Superior temporal gyrus (tissue), 1 donor: ENCODE data around the gene FOXC1.

Source experiments
- DNase-seq: peaks from one replicate; pipeline ENCODE4 v3.0.0-alpha.2; 2016; ENCODE audit errors: extremely low spot score

FOXC1 gene

DNA sequence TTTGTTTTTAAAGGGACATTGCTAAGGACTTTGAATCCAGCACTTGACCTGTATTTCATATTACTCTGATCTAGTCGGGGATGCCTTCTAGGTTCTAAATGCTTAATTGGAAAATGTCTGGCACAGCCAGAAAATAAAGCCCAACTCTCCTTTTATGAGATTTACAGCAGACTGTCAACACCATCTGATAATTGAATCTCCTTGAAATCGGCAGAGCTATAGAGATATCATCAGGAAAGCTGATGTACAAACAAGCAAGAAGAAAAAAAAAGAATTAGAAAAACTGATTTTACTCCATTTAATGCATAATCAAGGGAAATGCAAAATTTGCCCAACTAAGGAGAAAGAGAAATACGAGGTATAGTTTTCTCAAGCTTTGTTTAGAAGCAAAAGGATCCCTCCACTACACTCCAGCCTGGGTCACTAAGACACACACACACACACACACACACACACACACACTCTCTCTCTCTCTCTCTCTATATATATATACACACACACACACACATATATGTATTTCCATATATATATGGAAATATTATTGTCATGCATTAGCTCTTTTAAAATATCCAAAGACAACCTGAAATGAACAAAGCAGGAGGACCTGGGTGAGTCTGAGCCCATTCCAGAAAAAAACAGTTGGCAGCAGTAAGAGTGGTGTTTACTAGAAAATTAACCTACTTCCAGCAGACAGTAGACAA is 9.5 kb upstream of the FOXC1 start:
- DNase-seq, result no peak

DNA sequence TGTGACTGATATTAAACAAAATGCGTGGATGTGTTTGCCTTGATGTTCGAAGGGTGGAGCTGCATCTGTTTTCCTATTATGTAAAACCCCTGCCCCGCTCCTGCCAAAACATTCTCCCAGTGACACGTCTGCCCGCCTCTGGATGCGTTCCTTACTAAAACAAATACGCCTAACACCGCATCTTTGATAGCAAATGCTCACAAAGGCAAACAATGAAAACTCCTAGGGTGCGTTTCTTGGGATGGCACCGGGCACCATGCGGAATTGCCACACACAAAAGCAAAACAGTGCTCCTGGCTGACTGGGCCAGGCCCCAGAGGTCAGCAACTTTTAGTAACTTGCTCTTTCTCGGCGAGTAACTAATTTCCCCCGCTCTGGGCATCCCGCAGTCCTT is 9.0 kb upstream of the FOXC1 start:
- DNase-seq, result no peak

DNA sequence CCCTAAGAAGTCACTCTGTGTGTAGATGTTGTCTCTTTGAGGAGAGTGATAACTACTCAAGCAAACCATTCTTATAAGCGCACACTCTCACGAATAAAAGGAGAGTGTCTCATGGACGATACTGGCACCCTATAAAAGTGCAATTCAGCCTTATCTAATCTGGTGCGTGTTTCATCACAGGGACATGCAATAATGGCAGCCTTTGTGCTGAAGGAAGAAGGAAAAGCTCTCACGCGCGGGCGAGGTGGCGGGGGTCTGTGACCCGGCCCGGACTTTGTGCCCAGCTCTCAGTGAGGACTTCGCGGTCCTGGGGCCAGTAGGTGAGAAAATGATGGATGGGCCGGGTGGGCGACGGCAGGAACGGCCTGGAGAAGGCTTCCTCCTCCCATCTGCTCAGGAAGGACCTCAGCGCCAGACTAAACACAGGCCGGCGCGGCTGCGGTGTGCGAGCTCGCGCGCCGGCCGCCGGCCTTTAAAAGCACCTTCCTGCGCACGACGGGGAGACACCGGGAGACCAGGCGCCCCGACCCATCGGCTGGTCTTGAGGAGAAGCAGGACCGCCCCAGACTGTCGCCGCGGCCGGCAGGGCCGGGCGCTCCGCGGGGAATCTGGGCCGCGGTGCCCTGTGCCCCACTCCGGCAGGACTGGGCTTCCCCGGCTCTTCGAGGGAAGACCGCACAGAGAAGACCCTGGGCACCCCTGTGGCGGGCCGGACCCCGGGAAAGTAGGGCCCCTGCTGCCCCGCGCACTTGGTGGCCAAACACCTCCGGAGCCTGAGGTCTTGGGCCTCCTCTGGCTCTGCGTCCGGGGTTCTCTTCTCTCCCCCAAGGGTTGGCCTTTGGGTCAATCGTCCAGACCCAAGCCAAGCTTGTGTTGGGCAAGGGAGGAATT is 8.3 kb upstream of the FOXC1 start:
- no peak for DNase-seq

DNA sequence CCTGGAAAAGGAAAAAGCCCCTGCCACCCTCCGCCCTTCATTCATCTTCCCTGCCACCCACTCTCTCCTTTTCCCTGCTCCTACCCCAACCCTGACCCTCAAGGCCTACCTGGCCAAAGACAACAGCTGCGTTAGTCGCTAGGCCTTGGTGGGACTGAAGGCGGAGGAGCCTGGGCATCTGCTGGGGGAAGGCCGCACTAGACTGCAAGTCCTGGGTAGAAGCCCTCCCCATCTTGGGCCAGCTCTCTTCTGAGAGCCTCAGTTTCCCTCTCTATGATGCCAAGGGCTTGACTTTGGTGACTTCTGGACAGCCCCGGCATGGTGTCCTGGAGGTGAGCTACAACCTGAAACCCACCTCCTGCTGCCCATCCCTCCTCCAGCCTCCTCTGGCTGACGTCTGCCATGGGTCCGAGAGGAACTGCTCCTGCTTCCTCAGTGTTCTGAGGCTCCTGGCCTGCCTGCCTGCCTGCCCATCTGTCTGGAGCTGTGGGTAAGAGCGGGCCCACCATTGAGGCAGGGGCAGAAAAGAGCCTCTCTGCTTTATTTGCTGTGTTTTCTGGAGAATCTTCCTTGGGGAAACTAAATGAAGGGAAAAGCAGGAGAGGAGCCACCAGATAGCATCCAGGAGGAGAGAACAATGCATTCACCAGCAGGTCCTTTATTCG is 7.5 kb upstream of the FOXC1 start:
- no peak for DNase-seq

DNA sequence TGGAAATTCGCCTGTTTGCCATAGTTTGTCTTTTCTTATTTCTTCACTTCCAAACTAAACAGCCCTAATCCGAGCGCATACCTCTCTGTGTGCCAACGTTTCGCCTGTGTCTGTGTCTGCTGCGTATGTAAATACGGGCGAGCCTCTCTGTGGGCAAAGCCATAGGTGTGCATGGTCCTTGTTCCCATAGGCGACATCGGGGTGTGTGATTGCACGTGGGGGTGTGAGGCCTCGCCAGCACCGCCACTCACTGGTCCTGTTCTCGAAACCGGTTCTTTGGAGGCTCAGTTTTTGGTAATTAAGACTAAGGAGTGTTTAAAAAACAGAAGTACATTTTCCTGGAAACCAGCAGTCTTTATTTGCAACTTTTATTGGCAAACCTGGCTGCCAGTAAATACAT is 6.0 kb upstream of the FOXC1 start:
- no peak for DNase-seq

DNA sequence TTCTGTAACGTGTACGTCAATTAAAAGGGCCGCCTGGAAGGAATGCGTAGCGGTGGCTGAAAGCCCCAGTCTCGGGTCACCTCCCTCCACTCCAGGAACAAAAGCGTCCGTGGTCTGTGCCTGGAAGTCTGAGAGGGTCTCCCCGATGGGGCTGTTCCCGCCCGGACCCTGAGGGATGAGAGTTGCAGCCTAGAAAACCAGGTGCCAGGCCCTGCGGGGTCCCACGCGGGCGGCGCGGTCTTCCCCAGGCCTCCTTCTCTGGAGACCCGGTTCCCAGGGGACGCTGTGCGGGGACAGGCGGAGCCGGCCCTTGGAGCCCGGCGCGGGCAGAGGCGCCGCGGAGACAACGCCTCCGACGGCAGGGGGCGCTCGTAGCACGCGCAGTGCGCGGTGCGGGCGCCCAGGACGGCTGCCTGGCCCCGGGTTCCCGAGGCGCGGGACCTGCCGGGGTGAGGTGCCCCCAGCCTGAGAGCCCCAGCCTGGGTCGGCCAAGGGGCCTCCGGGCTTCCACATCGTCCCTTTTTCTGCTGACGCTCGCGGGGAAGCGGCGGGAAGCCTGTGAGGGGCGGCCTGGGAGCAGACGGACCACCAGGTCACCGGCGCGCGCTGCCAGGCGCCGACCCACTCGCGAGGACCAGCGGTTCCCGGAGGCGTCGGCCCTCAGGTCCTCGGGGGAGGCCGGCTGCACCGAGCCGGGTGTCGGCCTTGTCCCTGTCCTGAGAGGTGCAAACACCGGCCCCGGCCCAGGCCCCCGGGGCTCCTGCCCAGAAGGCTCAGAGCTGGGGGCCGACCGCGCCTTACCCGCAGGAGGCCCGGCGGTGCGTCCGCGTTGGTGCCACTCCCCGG is 5.3 kb upstream of the FOXC1 start:
- DNase-seq, result peak; percentile 73

DNA sequence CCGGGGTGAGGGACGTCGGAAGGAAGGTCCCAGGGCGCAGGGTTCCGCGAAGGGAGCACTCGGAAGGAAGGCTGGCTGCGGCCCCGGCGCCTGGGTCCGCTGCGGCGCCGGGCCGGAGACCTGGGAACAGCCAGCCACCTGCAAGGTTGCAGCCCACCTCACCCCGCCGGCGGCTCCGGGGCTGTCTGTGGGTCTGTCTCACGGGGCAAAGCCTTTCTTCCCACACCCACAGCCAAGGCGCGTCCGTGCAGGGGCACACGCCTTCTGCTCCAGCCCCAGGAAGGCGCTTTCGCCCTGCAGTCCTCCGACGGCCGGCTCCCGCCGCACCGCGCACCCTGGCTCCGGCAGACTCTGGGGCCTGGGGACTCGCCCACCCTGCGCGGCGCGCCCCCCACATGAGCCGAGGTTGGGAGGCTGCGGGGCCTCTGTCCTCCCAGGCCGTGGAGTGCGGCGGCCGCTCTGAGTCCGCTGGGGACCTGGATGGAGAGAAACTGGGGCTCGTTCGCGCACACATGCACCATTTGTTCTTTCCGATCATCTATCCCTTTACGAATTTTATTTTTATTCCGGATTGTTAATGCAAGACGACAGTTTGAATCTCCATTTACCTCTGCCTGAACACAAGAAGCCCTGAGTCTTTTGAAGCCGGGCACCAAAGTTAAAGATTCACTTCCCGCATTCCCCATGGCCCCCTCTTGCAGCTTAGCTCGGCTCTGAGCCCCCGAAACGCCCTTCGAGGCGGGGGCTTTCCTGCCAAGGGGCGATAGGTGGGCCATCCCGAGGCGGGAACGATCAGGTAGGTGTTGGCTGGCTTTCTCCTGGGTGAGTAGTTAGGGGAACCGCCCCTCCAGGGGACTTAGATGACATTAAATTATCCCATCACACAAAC is 4.5 kb upstream of the FOXC1 start:
- DNase-seq, result no peak

DNA sequence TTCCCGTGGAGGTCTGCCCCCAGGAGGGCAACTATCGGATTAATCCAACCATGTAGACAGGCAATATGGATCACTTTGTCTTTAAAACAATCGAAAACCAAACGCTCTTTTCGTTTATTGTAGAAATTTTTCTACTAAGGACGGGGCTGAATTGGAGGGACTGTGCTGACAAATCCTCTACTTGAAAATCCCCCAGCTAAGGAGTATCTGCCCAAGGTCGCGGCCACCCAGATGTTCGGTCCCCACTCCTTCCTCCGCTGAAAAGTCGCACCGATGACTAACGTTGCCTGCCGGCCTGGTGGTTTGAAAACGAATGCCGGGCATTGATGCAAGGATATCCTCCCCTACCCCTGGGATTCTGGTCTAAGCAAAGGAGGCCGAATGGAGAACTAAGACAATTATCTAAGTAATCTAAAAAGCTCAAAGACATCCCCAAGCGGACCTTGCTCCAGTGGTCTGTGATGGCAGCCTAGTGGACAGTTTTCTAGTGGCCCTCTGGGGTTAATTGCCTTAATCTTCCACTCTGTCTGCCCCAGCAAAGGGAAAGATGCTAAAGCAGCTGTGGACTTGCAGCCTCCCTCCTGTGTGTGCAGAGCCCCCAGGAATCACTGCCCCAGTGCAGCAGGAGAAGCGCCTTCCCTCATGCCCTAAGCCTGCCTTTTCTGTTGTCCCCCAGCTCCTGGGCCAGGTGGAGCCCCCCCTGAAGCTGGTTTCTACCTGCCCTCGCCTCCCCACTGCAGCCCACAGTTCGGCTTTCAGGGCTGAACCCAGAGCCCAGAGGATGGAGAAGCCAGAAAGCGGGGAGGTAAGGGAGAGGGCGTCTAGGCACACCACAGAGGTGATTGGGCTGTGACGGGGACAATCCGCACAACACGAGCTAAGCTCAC is 3.6 kb upstream of the FOXC1 start:
- DNase-seq, result no peak

DNA sequence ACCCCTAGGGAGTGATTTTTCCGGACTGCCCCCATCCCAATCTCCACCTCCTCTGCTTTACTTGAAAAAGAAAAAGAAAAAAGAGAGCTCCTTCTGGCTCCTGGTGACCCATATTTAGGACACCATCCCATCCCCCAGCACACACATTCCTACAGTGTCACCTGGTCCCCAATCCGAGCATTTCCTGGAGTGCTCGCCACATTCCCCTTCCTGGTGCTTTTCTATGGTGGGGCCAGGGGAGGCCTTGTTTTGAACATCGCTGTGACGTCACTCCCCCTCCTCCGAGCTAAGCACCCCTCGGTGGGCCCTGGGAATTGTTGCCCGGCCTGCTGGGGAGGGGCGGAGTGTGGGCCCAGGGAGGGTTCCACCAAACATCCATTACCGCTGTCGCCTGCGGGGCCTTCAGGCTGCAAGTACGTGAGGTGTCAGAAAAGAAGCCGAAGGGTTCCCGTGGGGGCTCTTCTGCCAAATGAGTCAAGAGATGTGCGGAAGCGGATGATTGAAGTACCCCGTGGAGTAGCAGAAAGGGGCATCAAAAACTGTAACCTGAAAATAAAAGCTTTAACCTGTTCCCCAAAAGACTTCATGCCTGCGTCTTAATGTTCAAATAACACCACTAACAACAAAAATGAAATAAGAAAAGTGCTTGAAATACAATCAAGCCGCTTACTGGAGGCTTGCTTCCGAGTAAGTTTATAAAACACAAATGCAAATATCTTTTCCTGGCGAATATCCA is 2.8 kb upstream of the FOXC1 start:
- no peak for DNase-seq

DNA sequence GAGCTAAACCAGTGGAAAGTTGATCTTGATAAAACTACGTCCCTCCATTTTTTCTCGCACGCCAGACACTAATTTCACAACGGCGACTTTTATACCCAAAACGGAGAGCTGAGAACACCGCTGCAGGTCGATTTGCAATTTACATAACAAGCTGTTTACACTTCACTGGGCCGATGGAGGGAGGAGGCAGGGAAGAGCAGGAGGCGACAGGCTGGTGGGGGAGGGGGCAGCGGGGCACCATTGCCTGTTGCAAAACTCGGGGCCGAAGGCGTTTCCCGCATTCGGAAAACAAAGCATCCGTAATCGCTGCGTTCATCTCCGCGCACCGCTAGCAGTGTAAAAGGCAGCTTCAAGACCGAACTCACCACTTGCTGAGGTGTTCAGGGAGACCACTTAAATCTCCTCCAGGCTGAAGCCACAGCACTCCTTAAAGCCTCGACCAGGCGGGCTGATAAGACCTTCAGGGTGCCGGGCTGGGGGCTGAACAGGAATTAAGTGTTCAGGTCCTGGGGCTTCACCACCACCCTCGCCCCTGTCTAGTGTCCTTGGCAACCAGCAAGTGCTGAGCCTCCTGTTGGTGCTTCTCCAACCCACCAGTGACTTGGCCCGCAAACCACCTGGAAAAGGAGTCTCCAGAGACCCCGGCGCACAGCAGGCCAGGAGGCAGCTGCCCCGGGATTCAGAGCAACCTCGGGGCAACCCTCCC is 2.0 kb upstream of the FOXC1 start:
- DNase-seq, result no peak

DNA sequence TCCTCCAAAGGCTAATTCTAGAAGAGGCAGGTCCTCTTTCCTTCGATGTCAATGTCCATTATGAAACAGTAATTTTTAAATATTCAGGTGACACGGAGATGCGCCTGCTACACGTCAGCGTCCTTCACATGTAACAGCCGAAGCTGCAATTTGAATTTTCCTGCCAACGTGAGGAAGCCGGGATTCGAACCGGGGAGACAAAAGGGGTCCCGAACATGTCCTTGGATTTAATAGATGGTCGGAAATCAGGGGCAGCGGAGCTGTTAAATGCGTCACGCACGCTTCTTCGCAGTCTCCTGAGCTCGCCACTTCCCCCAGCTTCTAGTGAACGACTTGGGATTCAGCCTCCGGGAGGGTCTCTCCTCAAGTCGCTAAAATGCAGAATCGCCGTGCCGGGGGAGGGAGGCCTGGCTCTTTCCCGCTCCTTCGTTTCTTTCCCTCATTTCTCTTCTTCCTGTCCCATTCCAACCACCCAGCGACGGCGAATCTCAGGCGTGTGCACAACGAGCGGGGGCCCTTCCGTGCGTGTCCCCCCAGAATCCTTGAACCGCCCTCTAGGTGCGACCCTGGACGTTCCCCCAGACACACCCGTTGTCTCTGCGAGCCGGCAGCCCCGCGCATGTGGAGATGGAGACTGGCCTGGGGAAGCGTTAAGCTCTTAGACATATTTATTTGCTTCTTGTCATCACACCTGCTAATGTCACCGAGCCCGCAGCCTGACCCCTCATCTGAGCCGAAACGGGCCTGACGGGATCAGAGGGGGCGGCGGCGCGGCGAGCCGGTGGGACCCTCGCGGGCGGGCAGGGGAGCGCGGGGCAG is 1.3 kb upstream of the FOXC1 start:
- DNase-seq, result no peak

DNA sequence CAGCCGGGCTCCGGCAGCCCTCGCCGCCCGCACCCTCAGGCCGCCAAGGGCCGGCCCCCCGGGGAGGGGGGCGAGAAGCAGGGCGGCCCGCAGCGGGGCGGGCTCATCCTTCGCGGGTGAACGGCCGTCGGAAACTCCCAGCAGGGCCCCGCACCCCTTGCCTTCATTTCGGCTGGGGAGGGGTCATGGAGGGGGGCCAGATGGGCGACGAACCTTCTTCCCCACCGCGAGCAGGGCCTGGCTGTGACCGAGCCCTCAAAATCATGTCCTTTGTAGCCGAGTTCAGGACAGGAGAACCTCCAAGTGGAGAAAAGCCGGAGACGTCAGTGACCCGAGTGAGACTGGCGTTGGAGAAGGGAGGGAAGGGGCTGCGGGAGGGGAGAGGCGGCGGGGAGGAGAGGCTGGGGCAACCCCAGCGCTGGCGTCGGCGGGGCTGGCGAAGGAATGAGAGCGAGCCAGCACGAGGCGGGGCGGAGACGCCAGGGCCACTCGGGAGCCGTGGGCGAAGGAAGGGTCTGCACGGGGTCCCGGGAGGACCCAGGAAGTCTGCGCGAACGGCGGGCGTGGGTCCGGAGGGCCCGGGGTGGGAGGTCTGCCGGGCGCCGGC is 571 bp upstream of the FOXC1 start:
- no peak for DNase-seq

DNA sequence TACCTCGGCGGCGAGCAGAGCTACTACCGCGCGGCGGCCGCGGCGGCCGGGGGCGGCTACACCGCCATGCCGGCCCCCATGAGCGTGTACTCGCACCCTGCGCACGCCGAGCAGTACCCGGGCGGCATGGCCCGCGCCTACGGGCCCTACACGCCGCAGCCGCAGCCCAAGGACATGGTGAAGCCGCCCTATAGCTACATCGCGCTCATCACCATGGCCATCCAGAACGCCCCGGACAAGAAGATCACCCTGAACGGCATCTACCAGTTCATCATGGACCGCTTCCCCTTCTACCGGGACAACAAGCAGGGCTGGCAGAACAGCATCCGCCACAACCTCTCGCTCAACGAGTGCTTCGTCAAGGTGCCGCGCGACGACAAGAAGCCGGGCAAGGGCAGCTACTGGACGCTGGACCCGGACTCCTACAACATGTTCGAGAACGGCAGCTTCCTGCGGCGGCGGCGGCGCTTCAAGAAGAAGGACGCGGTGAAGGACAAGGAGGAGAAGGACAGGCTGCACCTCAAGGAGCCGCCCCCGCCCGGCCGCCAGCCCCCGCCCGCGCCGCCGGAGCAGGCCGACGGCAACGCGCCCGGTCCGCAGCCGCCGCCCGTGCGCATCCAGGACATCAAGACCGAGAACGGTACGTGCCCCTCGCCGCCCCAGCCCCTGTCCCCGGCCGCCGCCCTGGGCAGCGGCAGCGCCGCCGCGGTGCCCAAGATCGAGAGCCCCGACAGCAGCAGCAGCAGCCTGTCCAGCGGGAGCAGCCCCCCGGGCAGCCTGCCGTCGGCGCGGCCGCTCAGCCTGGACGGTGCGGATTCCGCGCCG is 994 bp downstream of the FOXC1 start:
- DNase-seq, result no peak

DNA sequence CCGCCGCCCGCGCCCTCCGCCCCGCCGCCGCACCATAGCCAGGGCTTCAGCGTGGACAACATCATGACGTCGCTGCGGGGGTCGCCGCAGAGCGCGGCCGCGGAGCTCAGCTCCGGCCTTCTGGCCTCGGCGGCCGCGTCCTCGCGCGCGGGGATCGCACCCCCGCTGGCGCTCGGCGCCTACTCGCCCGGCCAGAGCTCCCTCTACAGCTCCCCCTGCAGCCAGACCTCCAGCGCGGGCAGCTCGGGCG is 1.5 kb downstream of the FOXC1 start:
- DNase-seq, result no peak

DNA sequence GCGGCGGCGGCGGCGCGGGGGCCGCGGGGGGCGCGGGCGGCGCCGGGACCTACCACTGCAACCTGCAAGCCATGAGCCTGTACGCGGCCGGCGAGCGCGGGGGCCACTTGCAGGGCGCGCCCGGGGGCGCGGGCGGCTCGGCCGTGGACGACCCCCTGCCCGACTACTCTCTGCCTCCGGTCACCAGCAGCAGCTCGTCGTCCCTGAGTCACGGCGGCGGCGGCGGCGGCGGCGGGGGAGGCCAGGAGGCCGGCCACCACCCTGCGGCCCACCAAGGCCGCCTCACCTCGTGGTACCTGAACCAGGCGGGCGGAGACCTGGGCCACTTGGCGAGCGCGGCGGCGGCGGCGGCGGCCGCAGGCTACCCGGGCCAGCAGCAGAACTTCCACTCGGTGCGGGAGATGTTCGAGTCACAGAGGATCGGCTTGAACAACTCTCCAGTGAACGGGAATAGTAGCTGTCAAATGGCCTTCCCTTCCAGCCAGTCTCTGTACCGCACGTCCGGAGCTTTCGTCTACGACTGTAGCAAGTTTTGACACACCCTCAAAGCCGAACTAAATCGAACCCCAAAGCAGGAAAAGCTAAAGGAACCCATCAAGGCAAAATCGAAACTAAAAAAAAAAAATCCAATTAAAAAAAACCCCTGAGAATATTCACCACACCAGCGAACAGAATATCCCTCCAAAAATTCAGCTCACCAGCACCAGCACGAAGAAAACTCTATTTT is 2.0 kb downstream of the FOXC1 start:
- DNase-seq, result no peak
